HepG2 (cell line): ENCODE results near the gene MAEA. TPM values are rescaled to one million over a fixed set of nuclear protein-coding genes. Genes with fewer than 3 reads are reported as not detected.

Experiments
- ATAC-seq: fragments of 200-7000 bp; cut with Tn5 transposase; 3 replicates; pipeline ENCODE4 v1.9.1; 2020; ENCODE audit warnings: mild to moderate bottlenecking, moderate library complexity
- BruUV-seq: library from RNA; stranded (reverse); fragments of 400-500 nt; replicated peaks from 2 replicates; lab custom pipeline; 2021; lab: Mats Ljungman, UMichigan
- CTCF ChIA-PET: fragments of 300-600 bp; formaldehyde crosslinking; extraction: SDS; loops from one replicate; lab custom pipeline; 2021; ENCODE audit warnings: low total read pairs, inconsistent platforms, low intra/inter-chr PET ratio; lab: Yijun Ruan, JAX
- POLR2A ChIA-PET: fragments of 350-600 bp; sonication (Branson Sonifier 250); formaldehyde crosslinking; loops from one replicate; lab custom pipeline; 2020; ENCODE audit warnings: antibody characterized with exemption, inconsistent platforms; lab: Yijun Ruan, JAX
- DNase-seq: peaks from one replicate; pipeline ENCODE4 v3.0.0-alpha.2; 2015; ENCODE audit warnings: low spot score
- FAIRE-seq: peaks from 3 replicates; lab custom pipeline; 2011; peaks lifted over from hg19 to GRCh38; lab: Jason Lieb, UNC
- H2AFZ ChIP-seq: one replicate; pipeline ENCODE4 v1.6.1; 2011; ENCODE audit warnings: low read length, inconsistent platforms
- H3K27ac ChIP-seq: fragments of 300-600 bp; 3 replicates; pipeline ENCODE4 v1.8.0; 2011; ENCODE audit warnings: mixed run types, mild to moderate bottlenecking, mixed read lengths, low read length, inconsistent platforms; ENCODE audit not compliant: insufficient read depth; ENCODE audit errors: extremely low read length
- H3K27me3 ChIP-seq, 2 experiments: fragments of 200-600 bp in 1 of 2; 2 replicates in 1 of 2; 3 replicates in 1 of 2; pipeline versions ENCODE4 v1.6.0 to v1.8.0; 2011; ENCODE audit warnings: low read length in 2 of 2, mild to moderate bottlenecking in 2 of 2, moderate library complexity in 2 of 2, inconsistent platforms in 1 of 2; ENCODE audit not compliant: insufficient read depth in 2 of 2, control insufficient read depth in 1 of 2
- H3K36me3 ChIP-seq, 2 experiments: fragments of 200-600 bp in 1 of 2; replicated peaks in 1 of 2; 2 replicates in 1 of 2; 3 replicates in 1 of 2; pipeline versions ENCODE4 v1.5.1 to v1.8.0; 2011; ENCODE audit warnings: low read length in 2 of 2, inconsistent platforms in 1 of 2; ENCODE audit not compliant: insufficient read depth in 2 of 2, control insufficient read depth in 1 of 2
- H3K4me1 ChIP-seq: 2 replicates; pipeline ENCODE4 v1.5.1; 2012; ENCODE audit warnings: low read length, inconsistent platforms; ENCODE audit not compliant: insufficient read depth
- H3K4me2 ChIP-seq: 2 replicates; pipeline ENCODE4 v1.6.0; 2011; ENCODE audit warnings: low read depth, low read length, inconsistent platforms
- H3K4me3 ChIP-seq, 3 experiments: fragments of 200-600 bp in 1 of 3; sonication (generic), shearing (Covaris generic) in 1 of 3; replicated peaks in 1 of 3; 2 replicates each; pipeline ENCODE4 v1.5.1; 2011 to 2016; ENCODE audit warnings: low read length in 3 of 3, inconsistent platforms in 2 of 3, low read depth in 2 of 3, mild to moderate bottlenecking in 2 of 3, control low read depth in 1 of 3, mixed read lengths in 1 of 3; ENCODE audit not compliant: insufficient read depth in 1 of 3
- H3K79me2 ChIP-seq: one replicate; pipeline ENCODE4 v1.6.1; 2011; ENCODE audit warnings: low read length, inconsistent platforms; ENCODE audit not compliant: insufficient read depth
- H3K9ac ChIP-seq: 2 replicates; pipeline ENCODE4 v1.6.0; 2011; ENCODE audit warnings: mild to moderate bottlenecking, low read depth, low read length, inconsistent platforms; ENCODE audit not compliant: insufficient read depth
- H3K9me3 ChIP-seq: 2 replicates; pipeline ENCODE4 v1.5.1; 2012; ENCODE audit warnings: mild to moderate bottlenecking, low read length
- H4K20me1 ChIP-seq: 2 replicates; pipeline ENCODE4 v1.6.0; 2011; ENCODE audit warnings: inconsistent platforms, mild to moderate bottlenecking, low read length, moderate library complexity; ENCODE audit not compliant: insufficient read depth
- ISL2 ChIP-seq: sonication (generic); formaldehyde crosslinking; IDR thresholded peaks from 2 replicates; pipeline ENCODE4 v1.5.0; 2020; ENCODE audit warnings: missing genetic modification reagents
- RELA ChIP-seq: sonication (generic); formaldehyde crosslinking; IDR thresholded peaks from 2 replicates; pipeline ENCODE4 v1.4.0; 2020; ENCODE audit warnings: missing genetic modification reagents
- SCMH1 ChIP-seq: sonication (generic); formaldehyde crosslinking; IDR thresholded peaks from 2 replicates; pipeline ENCODE4 v1.9.0; 2021; ENCODE audit warnings: missing genetic modification reagents, mild to moderate bottlenecking, borderline replicate concordance
- ZFX ChIP-seq: sonication (generic); formaldehyde crosslinking; IDR thresholded peaks from 2 replicates; pipeline ENCODE4 v1.4.0; 2020; ENCODE audit warnings: mild to moderate bottlenecking, low read depth, missing genetic modification reagents, moderate library complexity
- ZNF609 ChIP-seq: sonication (generic); formaldehyde crosslinking; IDR thresholded peaks from 2 replicates; pipeline ENCODE4 v1.4.0; 2020; ENCODE audit warnings: mild to moderate bottlenecking, missing genetic modification reagents, borderline replicate concordance
- WGBS: methylation state at CpG from one replicate; pipeline ENCODE4 v1.1.6; 2017; ENCODE audit warnings: low lambda C conversion rate; 5-methylcytosine and 5-hydroxymethylcytosine counted together
- in situ Hi-C: cut with HindIII; loops from 2 replicates; pipeline ENCODE4 v1.10.0; 2017; ENCODE audit warnings: low pct_unique_long_range_greater_than_20kb; ENCODE audit not compliant: extremely low pct_ligation_motif_present
- intact Hi-C: fragments of 100-400 bp; cut with micrococcal nuclease; formaldehyde crosslinking; loops from one replicate; pipeline ENCODE4 v1.10.0; 2022; ENCODE audit not compliant: unreplicated experiment
- polyA plus RNA-seq, 8 experiments: library from polyadenylated mRNA; depleted of rRNA in 3 of 8; stranded (reverse) in 7 of 8; unstranded in 1 of 8; fragments of >200 nt; fragmentation: Illumina TruSeq in 4 of 8; extraction: Trizol in 4 of 8; gene quantifications; 2 replicates each; pipeline versions ENCODE4 v1.2.1 to v1.2.3, GENCODE V29; 2011 to 2016; ENCODE audit warnings: low read depth in 4 of 8, missing spikeins in 1 of 8, mixed read lengths in 1 of 8; ENCODE audit not compliant: insufficient read depth in 1 of 8
- total RNA-seq, 5 experiments: library from RNA; depleted of rRNA; stranded (reverse); fragments of >200 nt; fragmentation: Illumina TruSeq; extraction: Trizol; gene quantifications; 2 replicates each; pipeline ENCODE4 v1.2.3, GENCODE V29; 2016; ENCODE audit warnings: low read depth in 1 of 5
- TF ChIP-seq, protein P1 (sequence below): sonication (generic); formaldehyde crosslinking; IDR thresholded peaks from 2 replicates; pipeline ENCODE4 v1.4.0; 2020; ENCODE audit warnings: mild to moderate bottlenecking, missing genetic modification reagents

Gene MAEA
- total and polyA plus RNA-seq, 2 of the 13 experiments (the other 11 are each of a cell fraction or from before 2014, with no cell fraction given), result 52.0 to 57.1 TPM

DNA sequence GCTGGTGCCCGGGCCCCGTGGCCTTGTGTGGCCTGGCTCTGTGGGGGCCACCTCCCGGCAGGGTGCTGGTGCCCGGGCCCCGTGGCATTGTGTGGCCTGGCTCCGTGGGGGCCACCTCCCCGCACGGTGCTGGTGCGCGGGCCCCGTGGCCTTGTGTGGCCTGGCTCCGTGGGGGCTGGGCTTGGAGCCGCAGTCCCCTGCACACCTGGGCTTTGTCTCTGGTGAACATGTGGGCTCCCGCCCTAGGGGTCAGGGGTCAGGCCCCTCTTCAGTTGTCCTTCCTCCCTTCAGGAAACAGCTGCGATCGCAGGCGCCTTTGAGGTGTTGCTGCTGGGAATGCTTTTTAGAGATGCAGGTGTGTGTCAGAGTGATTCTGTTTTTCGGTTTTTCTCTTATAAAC, 74.5 kb downstream of the MAEA start:
- TF ChIP-seq SCMH1 (CRISPR knock-in tag) (no peak), ZFX (CRISPR knock-in tag) (no peak), ISL2 (CRISPR knock-in tag) (no peak), ZNF609 (CRISPR knock-in tag) (no peak), RELA (no peak)
- TF ChIP-seq, protein P1, sequence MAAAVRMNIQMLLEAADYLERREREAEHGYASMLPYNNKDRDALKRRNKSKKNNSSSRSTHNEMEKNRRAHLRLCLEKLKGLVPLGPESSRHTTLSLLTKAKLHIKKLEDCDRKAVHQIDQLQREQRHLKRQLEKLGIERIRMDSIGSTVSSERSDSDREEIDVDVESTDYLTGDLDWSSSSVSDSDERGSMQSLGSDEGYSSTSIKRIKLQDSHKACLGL (CRISPR knock-in tag), result no peak
- ChIA-PET POLR2A (no interaction called here), CTCF (no interaction called here)
- BruUV-seq, result no TSS peak
- Histone ChIP-seq H3K9ac (no peak overlapping the region), H4K20me1 (0 out of 2 replicates have a peak, but pooled peaks cover 3% of the 10 kb centered on the region), H3K4me1 (peaks cover 16% of the 10 kb centered on the region), H3K4me3 (no peak overlapping the region), H3K4me2 (no peak overlapping the region), H3K9me3 (no peaks in the 10 kb centered on the region), H3K27me3 (no peaks in the 10 kb centered on the region), H3K79me2 (no peaks in the 10 kb centered on the region), H3K27ac (no peak overlapping the region), H3K36me3 (peaks cover 1 to 19% of the 10 kb centered on the region in 2 experiments; a peak in 2 of 5 replicates), H2AFZ (no peak overlapping the region)
- intact Hi-C loops, result no loop called here
- FAIRE-seq (no peak), ATAC-seq (no peak), DNase-seq (no peak)
- in situ Hi-C loops, result no loop called here
- 97% methylated on average over 4 of the region's 18 CpGs for WGBS
